Liver (tissue), 9 donors: Measurements from ENCODE around the gene ZDHHC18. TPM values are rescaled to one million over a fixed set of nuclear protein-coding genes. Genes with fewer than 3 reads are reported as not detected.

Source experiments
- DNase-seq: peaks from one replicate; pipeline ENCODE4 v3.0.0-alpha.2; 2017; ENCODE audit warnings: low spot score
- H3K27ac ChIP-seq, 2 donors: one replicate each; pipeline ENCODE4 v1.7.0; 2013; ENCODE audit warnings: inconsistent platforms in 2 of 2, low read length in 2 of 2, control low read depth in 1 of 2, low read depth in 1 of 2, mild to moderate bottlenecking in 1 of 2
- H3K27me3 ChIP-seq, 4 donors: one replicate each; pipeline versions ENCODE4 v1.6.1 to v1.7.0; 2013; ENCODE audit warnings: low read length in 3 of 4, inconsistent platforms in 1 of 4, mild to moderate bottlenecking in 1 of 4, moderate library complexity in 1 of 4; ENCODE audit not compliant: control insufficient read depth in 4 of 4, insufficient read depth in 4 of 4
- H3K36me3 ChIP-seq, 4 donors: one replicate each; pipeline versions ENCODE4 v1.6.1 to v1.7.0; 2013; ENCODE audit warnings: low read length in 3 of 4, mild to moderate bottlenecking in 3 of 4, low read depth in 1 of 4, moderate library complexity in 1 of 4; ENCODE audit not compliant: control insufficient read depth in 4 of 4, insufficient read depth in 3 of 4
- H3K4me1 ChIP-seq, 4 donors: one replicate each; pipeline versions ENCODE4 v1.6.1 to v1.7.0; 2013; ENCODE audit warnings: low read length in 3 of 4, mild to moderate bottlenecking in 3 of 4, moderate library complexity in 1 of 4; ENCODE audit not compliant: control insufficient read depth in 4 of 4, insufficient read depth in 4 of 4
- H3K4me3 ChIP-seq, 3 donors: one replicate each; pipeline versions ENCODE4 v1.6.1 to v1.7.0; 2013; ENCODE audit warnings: low read length in 3 of 3, control low read depth in 1 of 3, low read depth in 1 of 3, mild to moderate bottlenecking in 1 of 3
- H3K9ac ChIP-seq, 2 donors: one replicate each; pipeline ENCODE4 v1.7.0; 2013; ENCODE audit warnings: low read length in 2 of 2, mild to moderate bottlenecking in 2 of 2, moderate library complexity in 2 of 2, control low read depth in 1 of 2, low read depth in 1 of 2
- H3K9me3 ChIP-seq, 4 donors: one replicate each; pipeline versions ENCODE4 v1.6.1 to v1.7.0; 2013; ENCODE audit warnings: low read length in 3 of 4; ENCODE audit not compliant: control insufficient read depth in 4 of 4
- FOXA2 ChIP-seq: IDR thresholded peaks from 2 replicates; pipeline ENCODE4 v1.6.1; 2016; ENCODE audit warnings: antibody characterized with exemption
- GABPA ChIP-seq, 2 donors: IDR thresholded peaks in 1 of 2; conservative IDR thresholded peaks in 1 of 2; 2 replicates each; pipeline ENCODE4 v1.6.1; 2016; ENCODE audit warnings: antibody characterized with exemption in 2 of 2, mild to moderate bottlenecking in 1 of 2, moderate library complexity in 1 of 2
- HNF4A ChIP-seq, 2 donors: conservative IDR thresholded peaks; 2 replicates each; pipeline ENCODE4 v1.6.1; 2016; ENCODE audit warnings: antibody characterized with exemption in 2 of 2, mild to moderate bottlenecking in 2 of 2
- HNF4G ChIP-seq: IDR thresholded peaks from 2 replicates; pipeline ENCODE4 v1.6.1; 2016; ENCODE audit warnings: antibody characterized with exemption
- RAD21 ChIP-seq, 2 donors: IDR thresholded peaks; 2 replicates each; pipeline ENCODE4 v1.6.1; 2016; ENCODE audit warnings: antibody characterized with exemption in 2 of 2, mild to moderate bottlenecking in 2 of 2
- TAF1 ChIP-seq: conservative IDR thresholded peaks from 2 replicates; pipeline ENCODE4 v1.6.1; 2016; ENCODE audit warnings: antibody characterized with exemption, mild to moderate bottlenecking
- YY1 ChIP-seq: IDR thresholded peaks from 2 replicates; pipeline ENCODE4 v1.6.1; 2016; ENCODE audit warnings: antibody characterized with exemption, mild to moderate bottlenecking
- WGBS: extraction: QIAGEN DNeasy Blood & Tissue Kit; methylation state at CpG from one replicate; pipeline ENCODE4 v1.1.7; 2013; 5-methylcytosine and 5-hydroxymethylcytosine counted together
- polyA plus RNA-seq, 2 donors: library from polyadenylated mRNA; stranded (reverse) in 1 of 2; unstranded in 1 of 2; fragments of 200-250 nt in 1 of 2; fragments of >200 nt in 1 of 2; fragmentation: Nextera tagmentation in 1 of 2; extraction: Ambion mirVana in 1 of 2; gene quantifications; one replicate each; pipeline versions ENCODE4 v1.2.1 to v1.2.3, GENCODE V29; 2013 to 2015
- total RNA-seq, 2 donors: library from RNA; depleted of rRNA; stranded (reverse); fragments of >200 nt; gene quantifications; one replicate each; pipeline ENCODE4 v1.2.3, GENCODE V29; 2014
- TF ChIP-seq, protein P1 (sequence below): IDR thresholded peaks from 2 replicates; pipeline ENCODE4 v1.6.1; 2016; ENCODE audit warnings: antibody characterized with exemption
- TF ChIP-seq, protein P2 (sequence below): IDR thresholded peaks from 2 replicates; pipeline ENCODE4 v1.6.1; 2016; ENCODE audit warnings: antibody characterized with exemption, mild to moderate bottlenecking
- TF ChIP-seq, protein P3 (sequence below): fragments of 150-350 bp; IDR thresholded peaks from 2 replicates; pipeline ENCODE4 v1.5.1; 2017; ENCODE audit warnings: improper control_type of control experiment, low read depth, low read length; ENCODE audit not compliant: missing input control
- donor health status: healthy.
- donor health status: healthy.
- donor health status: healthy.
- donor health status: healthy.
- donor health status: healthy.

Gene ZDHHC18
- total and polyA plus RNA-seq, 4 donors: 2.6 to 9.2 (median 7.9) TPM

DNA sequence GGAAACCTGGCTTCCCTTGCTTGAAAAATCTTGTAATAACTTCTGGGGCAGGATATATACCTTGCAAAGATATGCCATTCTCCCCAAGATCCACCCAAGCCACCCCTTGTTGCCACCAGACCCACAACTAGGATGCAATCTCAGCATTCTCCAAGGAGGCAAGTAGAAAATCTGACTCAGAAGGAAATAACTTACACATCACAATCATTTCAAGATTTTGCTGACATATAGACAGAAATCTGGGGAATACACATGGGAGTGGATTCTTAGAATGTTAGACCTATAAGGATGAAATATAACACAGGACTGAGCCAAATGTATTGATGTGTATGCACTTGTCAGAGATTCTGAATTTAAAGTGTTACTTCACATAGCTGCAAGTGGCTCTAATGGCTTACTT is 14.8 kb upstream of the ZDHHC18 start:
- no peaks in the 10 kb centered on the region for H3K9me3 ChIP-seq
- DNase-seq: no peak
- no peak overlapping the region for H3K4me3 ChIP-seq
- no peaks in the 10 kb centered on the region for H3K27me3 ChIP-seq
- peaks cover 0 to 9% (median 4%) of the 10 kb centered on the region in 4 donors for H3K4me1 ChIP-seq
- TF ChIP-seq, protein P1, sequence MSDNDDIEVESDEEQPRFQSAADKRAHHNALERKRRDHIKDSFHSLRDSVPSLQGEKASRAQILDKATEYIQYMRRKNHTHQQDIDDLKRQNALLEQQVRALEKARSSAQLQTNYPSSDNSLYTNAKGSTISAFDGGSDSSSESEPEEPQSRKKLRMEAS: no peak
- no peak overlapping the region for H3K9ac ChIP-seq
- H3K36me3 ChIP-seq: no peaks in the 10 kb centered on the region
- no peak overlapping the region for H3K27ac ChIP-seq

DNA sequence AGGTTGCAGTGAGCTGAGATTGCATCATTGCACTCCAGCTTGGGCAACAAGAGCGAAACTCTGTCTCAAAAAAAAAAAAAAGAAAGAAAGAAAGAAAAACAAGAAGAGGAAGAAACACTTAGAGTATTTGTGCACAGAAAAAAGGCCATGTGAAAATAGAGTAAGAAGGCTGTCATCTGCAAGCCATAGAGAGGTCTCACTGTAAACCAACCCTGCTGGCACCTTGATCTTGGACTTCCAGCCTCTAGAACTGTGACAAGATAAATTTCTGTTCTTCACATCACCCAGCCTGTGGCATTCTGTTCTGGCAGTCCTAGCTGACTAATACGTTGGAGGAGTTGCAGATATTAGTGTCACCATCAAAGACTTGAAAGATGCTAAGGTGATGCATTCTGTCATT is 12.1 kb upstream of the ZDHHC18 start:
- no peaks in the 10 kb centered on the region for H3K36me3 ChIP-seq
- no peaks in the 10 kb centered on the region for H3K9me3 ChIP-seq
- DNase-seq: no peak
- peaks cover 0 to 7% (median under 1%) of the 10 kb centered on the region in 4 donors for H3K4me1 ChIP-seq
- TF ChIP-seq HNF4A (conservative IDR thresholded peaks at IDR 0.05): peak in 1 of 2 donors; percentile 8
- no peak for TF ChIP-seq TAF1
- WGBS: 81% methylated on average over 2 of the region's 2 CpGs
- H3K27me3 ChIP-seq: no peaks in the 10 kb centered on the region
- H3K4me3 ChIP-seq: no peak overlapping the region
- no peak overlapping the region for H3K9ac ChIP-seq
- H3K27ac ChIP-seq: no peak overlapping the region

DNA sequence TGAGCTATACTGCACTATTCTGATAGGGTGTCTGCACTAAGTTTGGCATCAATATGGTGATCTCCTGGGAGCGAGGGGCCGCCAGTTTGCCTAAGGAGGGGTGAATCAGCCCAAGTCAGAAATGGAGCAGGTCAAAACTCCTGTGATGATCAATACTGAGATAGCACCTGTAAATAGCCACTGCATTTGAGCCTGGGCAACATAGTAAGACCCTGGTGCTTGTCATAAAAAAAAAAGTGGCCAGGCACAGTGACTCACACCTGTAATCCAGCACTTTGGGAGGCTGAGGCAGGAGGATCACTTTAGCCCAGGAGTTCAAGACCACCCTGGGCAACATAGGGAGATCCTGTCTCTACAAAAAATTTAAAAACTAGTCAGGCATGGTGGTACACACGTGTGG is 11.6 kb upstream of the ZDHHC18 start:
- no peak overlapping the region for H3K27ac ChIP-seq
- no peaks in the 10 kb centered on the region for H3K27me3 ChIP-seq
- no peak overlapping the region for H3K9ac ChIP-seq
- H3K9me3 ChIP-seq: no peaks in the 10 kb centered on the region
- H3K36me3 ChIP-seq: no peaks in the 10 kb centered on the region
- no peak for TF ChIP-seq HNF4G
- no peak for TF ChIP-seq GABPA (IDR thresholded peaks at IDR 0.05 in 1 of 2, conservative IDR thresholded peaks at IDR 0.05 in 1 of 2)
- TF ChIP-seq RAD21 (IDR thresholded peaks at IDR 0.05): no peak
- TF ChIP-seq YY1: no peak
- TF ChIP-seq, protein P1: no peak
- TF ChIP-seq FOXA2: no peak
- DNase-seq: no peak
- peaks cover 0 to 7% (median 0%) of the 10 kb centered on the region in 4 donors for H3K4me1 ChIP-seq
- WGBS: 96% methylated on average over 3 of the region's 3 CpGs
- H3K4me3 ChIP-seq: no peak overlapping the region

DNA sequence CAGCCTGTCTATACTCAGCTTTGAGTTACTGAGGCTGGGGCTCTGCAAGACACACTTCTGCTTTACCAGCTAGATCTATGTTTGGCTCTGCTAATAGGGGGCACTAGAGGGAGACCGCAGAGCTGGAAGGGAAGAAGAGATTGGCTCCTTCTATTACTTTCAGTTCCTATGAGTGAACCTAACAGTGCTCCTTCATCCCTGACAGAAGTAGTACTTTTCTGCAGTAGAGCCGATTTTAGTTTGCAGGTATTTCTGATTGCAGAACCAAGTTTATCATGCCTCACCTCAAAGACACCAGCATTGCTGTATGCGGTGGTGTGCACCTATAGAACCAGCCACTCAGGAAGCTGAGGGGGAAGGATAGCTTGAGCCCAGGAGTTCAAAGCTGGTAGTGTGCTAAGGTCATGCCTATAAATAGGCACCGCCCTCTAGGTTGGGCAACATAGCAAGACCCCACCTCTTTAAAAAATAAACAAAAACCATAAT is 5.7 kb upstream of the ZDHHC18 start:
- Histone ChIP-seq H3K36me3 (no peaks in the 10 kb centered on the region), H3K4me1 (peaks cover 1 to 12% (median 6%) of the 10 kb centered on the region in 4 donors), H3K9me3 (no peaks in the 10 kb centered on the region), H3K4me3 (no peak overlapping the region), H3K27me3 (no peaks in the 10 kb centered on the region), H3K9ac (no peak overlapping the region), H3K27ac (no peak overlapping the region)
- TF ChIP-seq, protein P2, sequence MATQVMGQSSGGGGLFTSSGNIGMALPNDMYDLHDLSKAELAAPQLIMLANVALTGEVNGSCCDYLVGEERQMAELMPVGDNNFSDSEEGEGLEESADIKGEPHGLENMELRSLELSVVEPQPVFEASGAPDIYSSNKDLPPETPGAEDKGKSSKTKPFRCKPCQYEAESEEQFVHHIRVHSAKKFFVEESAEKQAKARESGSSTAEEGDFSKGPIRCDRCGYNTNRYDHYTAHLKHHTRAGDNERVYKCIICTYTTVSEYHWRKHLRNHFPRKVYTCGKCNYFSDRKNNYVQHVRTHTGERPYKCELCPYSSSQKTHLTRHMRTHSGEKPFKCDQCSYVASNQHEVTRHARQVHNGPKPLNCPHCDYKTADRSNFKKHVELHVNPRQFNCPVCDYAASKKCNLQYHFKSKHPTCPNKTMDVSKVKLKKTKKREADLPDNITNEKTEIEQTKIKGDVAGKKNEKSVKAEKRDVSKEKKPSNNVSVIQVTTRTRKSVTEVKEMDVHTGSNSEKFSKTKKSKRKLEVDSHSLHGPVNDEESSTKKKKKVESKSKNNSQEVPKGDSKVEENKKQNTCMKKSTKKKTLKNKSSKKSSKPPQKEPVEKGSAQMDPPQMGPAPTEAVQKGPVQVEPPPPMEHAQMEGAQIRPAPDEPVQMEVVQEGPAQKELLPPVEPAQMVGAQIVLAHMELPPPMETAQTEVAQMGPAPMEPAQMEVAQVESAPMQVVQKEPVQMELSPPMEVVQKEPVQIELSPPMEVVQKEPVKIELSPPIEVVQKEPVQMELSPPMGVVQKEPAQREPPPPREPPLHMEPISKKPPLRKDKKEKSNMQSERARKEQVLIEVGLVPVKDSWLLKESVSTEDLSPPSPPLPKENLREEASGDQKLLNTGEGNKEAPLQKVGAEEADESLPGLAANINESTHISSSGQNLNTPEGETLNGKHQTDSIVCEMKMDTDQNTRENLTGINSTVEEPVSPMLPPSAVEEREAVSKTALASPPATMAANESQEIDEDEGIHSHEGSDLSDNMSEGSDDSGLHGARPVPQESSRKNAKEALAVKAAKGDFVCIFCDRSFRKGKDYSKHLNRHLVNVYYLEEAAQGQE: no peak
- no peak for TF ChIP-seq TAF1
- TF ChIP-seq, protein P1: no peak
- TF ChIP-seq, protein P3, sequence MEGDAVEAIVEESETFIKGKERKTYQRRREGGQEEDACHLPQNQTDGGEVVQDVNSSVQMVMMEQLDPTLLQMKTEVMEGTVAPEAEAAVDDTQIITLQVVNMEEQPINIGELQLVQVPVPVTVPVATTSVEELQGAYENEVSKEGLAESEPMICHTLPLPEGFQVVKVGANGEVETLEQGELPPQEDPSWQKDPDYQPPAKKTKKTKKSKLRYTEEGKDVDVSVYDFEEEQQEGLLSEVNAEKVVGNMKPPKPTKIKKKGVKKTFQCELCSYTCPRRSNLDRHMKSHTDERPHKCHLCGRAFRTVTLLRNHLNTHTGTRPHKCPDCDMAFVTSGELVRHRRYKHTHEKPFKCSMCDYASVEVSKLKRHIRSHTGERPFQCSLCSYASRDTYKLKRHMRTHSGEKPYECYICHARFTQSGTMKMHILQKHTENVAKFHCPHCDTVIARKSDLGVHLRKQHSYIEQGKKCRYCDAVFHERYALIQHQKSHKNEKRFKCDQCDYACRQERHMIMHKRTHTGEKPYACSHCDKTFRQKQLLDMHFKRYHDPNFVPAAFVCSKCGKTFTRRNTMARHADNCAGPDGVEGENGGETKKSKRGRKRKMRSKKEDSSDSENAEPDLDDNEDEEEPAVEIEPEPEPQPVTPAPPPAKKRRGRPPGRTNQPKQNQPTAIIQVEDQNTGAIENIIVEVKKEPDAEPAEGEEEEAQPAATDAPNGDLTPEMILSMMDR: no peak
- no peak for DNase-seq
- WGBS: 57% methylated on average over 4 of the region's 4 CpGs
